A673 (cell line): ENCODE measurements around the gene PDE11A.

Experiments used
- CTCF ChIP-seq: fragments of 300-800, 200-600 bp; sonication (generic); conservative IDR thresholded peaks from 2 replicates; pipeline ENCODE4 v1.5.1; 2017; ENCODE audit warnings: low read depth, mild to moderate bottlenecking, antibody characterized with exemption, low read length, moderate library complexity, mixed read lengths
- EZH2 ChIP-seq: fragments of 200-600 bp; sonication (generic); IDR thresholded peaks from 2 replicates; pipeline ENCODE4 v1.6.1; 2017; ENCODE audit warnings: borderline replicate concordance, low read depth, mild to moderate bottlenecking, mixed read lengths, antibody characterized with exemption, low read length; ENCODE audit not compliant: poor library complexity, severe bottlenecking

- TF ChIP-seq CTCF, result no peak
- TF ChIP-seq EZH2, result no peak
Observed at GRCh38 chr2:177678939-177679338, 393.6 kb downstream of the PDE11A start.
